B cell (primary cell): ENCODE data around the gene SHOC2. TPM values are rescaled to one million over a fixed set of nuclear protein-coding genes. Genes with fewer than 3 reads are reported as not detected.

Experiments used
- ATAC-seq: fragments of 200-7000 bp; cut with Tn5 transposase; one replicate; pipeline ENCODE4 v1.10.0; 2021; ENCODE audit warnings: low read depth, mild to moderate bottlenecking, moderate number of reproducible peaks, moderate library complexity
- CTCF ChIA-PET: fragments of 350-600 bp; sonication (Branson Sonifier 250); formaldehyde crosslinking; loops from one replicate; lab custom pipeline; 2021; ENCODE audit warnings: antibody characterized with exemption, inconsistent platforms; lab: Charles Lee
- POLR2A ChIA-PET: fragments of 350-600 bp; sonication (Branson Sonifier 250); formaldehyde crosslinking; loops from one replicate; lab custom pipeline; 2021; ENCODE audit warnings: antibody characterized with exemption; lab: Charles Lee
- DNase-seq: peaks from one replicate; pipeline ENCODE4 v3.0.0; 2013
- H2AFZ ChIP-seq: 2 replicates; pipeline ENCODE4 v1.6.1; 2012; ENCODE audit warnings: mild to moderate bottlenecking, low read depth, low read length; ENCODE audit not compliant: insufficient read depth, poor library complexity, severe bottlenecking
- H3K27ac ChIP-seq, 2 donors: 1 replicate in 1 of 2; 2 replicates in 1 of 2; pipeline ENCODE4 v1.5.1; 2012 to 2013; ENCODE audit warnings: low read length in 2 of 2, mild to moderate bottlenecking in 2 of 2, moderate library complexity in 1 of 2
- H3K27me3 ChIP-seq, 4 experiments: fragments of 200-600 bp in 1 of 4; sonication (generic) in 1 of 4; replicated peaks in 1 of 4; 1 replicate in 2 of 4; 2 replicates in 2 of 4; pipeline versions ENCODE4 v1.6.1 to v1.7.0; 2013 to 2016; ENCODE audit warnings: low read length in 3 of 4, mild to moderate bottlenecking in 2 of 4, mixed read lengths in 1 of 4, moderate library complexity in 1 of 4; ENCODE audit not compliant: insufficient read depth in 4 of 4, control insufficient read depth in 3 of 4; ENCODE audit errors: control extremely low read depth in 1 of 4
- H3K36me3 ChIP-seq, 2 experiments: replicated peaks in 1 of 2; 1 replicate in 1 of 2; 2 replicates in 1 of 2; pipeline versions ENCODE4 v1.6.1 to v1.7.1; 2013; ENCODE audit warnings: low read length in 1 of 2; ENCODE audit not compliant: insufficient read depth in 2 of 2, control insufficient read depth in 1 of 2; ENCODE audit errors: control extremely low read depth in 1 of 2, extremely low read depth in 1 of 2
- H3K4me1 ChIP-seq, 2 donors: fragments of 200-600 bp in 1 of 2; sonication (generic) in 1 of 2; 1 replicate in 1 of 2; 2 replicates in 1 of 2; pipeline versions ENCODE4 v1.5.1 to v1.6.1; 2013 to 2017; ENCODE audit warnings: low read length in 2 of 2; ENCODE audit not compliant: control insufficient read depth in 2 of 2, insufficient read depth in 2 of 2
- H3K4me2 ChIP-seq: replicated peaks from 2 replicates; pipeline ENCODE3; 2012; ENCODE audit warnings: mild to moderate bottlenecking, low read depth, low read length; ENCODE audit not compliant: poor library complexity, severe bottlenecking
- H3K4me3 ChIP-seq, 5 experiments: fragments of 200-600 bp in 1 of 5; sonication (generic) in 1 of 5; 1 replicate in 3 of 5; 2 replicates in 2 of 5; pipeline versions ENCODE4 v1.5.1 to v1.7.0; 2011 to 2016; ENCODE audit warnings: low read length in 4 of 5, mild to moderate bottlenecking in 4 of 5, low read depth in 2 of 5, control low read depth in 1 of 5, moderate library complexity in 1 of 5; ENCODE audit not compliant: insufficient read depth in 1 of 5; ENCODE audit errors: control extremely low read depth in 1 of 5, extremely low read depth in 1 of 5
- H3K79me2 ChIP-seq: fragments of 200-600 bp; sonication (generic); one replicate; pipeline ENCODE4 v1.6.0; 2016; ENCODE audit warnings: low read length; ENCODE audit not compliant: control insufficient read depth, insufficient read depth
- H3K9ac ChIP-seq: fragments of 200-600 bp; sonication (generic); 2 replicates; pipeline ENCODE4 v1.6.1; 2017; ENCODE audit warnings: mild to moderate bottlenecking, low read length, moderate library complexity
- H3K9me3 ChIP-seq, 3 donors: one replicate each; pipeline versions ENCODE4 v1.6.1 to v1.7.1; 2013; ENCODE audit warnings: low read length in 2 of 3; ENCODE audit not compliant: control insufficient read depth in 2 of 3, insufficient read depth in 1 of 3; ENCODE audit errors: control extremely low read depth in 1 of 3
- H4K20me1 ChIP-seq: 2 replicates; pipeline ENCODE4 v1.6.0; 2012; ENCODE audit warnings: mild to moderate bottlenecking, low read length; ENCODE audit not compliant: insufficient read depth, control insufficient read depth, poor library complexity, severe bottlenecking
- H3K27ac Mint-ChIP-seq: one replicate; pipeline ENCODE4 v1.8.0; 2021; ENCODE audit warnings: mixed read lengths
- H3K27me3 Mint-ChIP-seq: one replicate; pipeline ENCODE4 v1.8.0; 2021; ENCODE audit warnings: mixed read lengths
- H3K4me1 Mint-ChIP-seq: one replicate; pipeline ENCODE4 v1.8.0; 2021; ENCODE audit warnings: mixed read lengths
- H3K4me3 Mint-ChIP-seq: one replicate; pipeline ENCODE4 v1.8.0; 2021; ENCODE audit warnings: mixed read lengths
- H3K9me3 Mint-ChIP-seq: one replicate; pipeline ENCODE4 v1.8.0; 2022; ENCODE audit warnings: mixed read lengths; ENCODE audit not compliant: insufficient read depth
- EZH2 ChIP-seq: IDR thresholded peaks from 2 replicates; pipeline ENCODE4 v1.6.1; 2012; ENCODE audit warnings: borderline replicate concordance, low read depth, mild to moderate bottlenecking, moderate library complexity, low read length; ENCODE audit not compliant: insufficient read depth, poor library complexity, severe bottlenecking
- WGBS: methylation state at CpG from one replicate; pipeline ENCODE4 v1.1.5; 2013; ENCODE audit warnings: missing lambda C conversion rate; ENCODE audit not compliant: insufficient coverage; 5-methylcytosine and 5-hydroxymethylcytosine counted together
- intact Hi-C: fragments of 100-400 bp; cut with micrococcal nuclease; formaldehyde crosslinking; loops from one replicate; pipeline ENCODE4 v1.10.0; 2022
- polyA plus RNA-seq: library from polyadenylated mRNA; depleted of rRNA; stranded (reverse); fragments of >200 nt; gene quantifications from 2 replicates; pipeline ENCODE4 v1.2.3, GENCODE V29; 2012
- total RNA-seq, 2 donors: library from RNA; stranded (reverse); fragments of 120-200 nt in 1 of 2; gene quantifications; 1 replicate in 1 of 2; 2 replicates in 1 of 2; pipeline versions ENCODE4 v1.2.3 to v1.2.4, GENCODE V29; 2013 to 2022
- TF ChIP-seq, protein P1 (sequence below): fragments of 200-600 bp; IDR thresholded peaks from one replicate; pipeline ENCODE4 v1.8.0; 2022; ENCODE audit warnings: antibody characterized with exemption, mild to moderate bottlenecking

The SHOC2 gene
- total and polyA plus RNA-seq, 2 donors (not counting 1 experiment from before 2014, with no cell fraction given), result 13.3 to 116 TPM

DNA sequence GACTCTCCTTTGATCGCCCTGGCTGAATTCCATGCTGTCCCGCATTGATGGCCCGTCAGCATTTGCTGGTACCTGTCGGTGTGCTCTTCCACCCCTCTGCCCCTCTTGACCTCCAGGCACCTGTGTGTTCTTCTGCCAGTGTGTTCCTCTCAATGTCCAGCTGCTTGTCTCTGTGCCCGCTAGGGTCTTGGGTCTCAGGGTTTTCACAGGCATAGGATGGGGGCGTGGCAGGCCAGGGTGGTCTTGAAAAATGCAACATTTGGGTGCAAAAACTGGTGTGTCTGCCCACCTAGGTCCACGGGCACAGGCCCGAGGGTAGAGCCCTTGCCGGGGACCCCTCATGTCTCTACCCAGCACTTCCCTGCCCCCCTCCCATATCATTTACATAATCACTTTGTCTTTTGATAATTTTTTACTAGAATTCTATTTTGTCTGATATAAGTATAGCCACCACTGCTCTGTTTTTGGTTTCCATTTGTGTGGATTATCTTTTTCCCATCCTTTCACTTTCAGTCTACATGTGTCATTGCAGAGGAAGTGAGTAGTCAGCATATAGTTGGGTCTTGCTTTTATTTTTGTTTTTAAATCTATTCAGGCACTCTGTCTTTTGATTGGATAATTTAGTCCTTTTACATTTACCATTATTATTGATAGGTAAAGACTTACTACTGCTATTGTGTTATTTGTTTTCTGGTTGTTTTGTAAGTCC lies 110.8 kb downstream of the SHOC2 start:
- no peaks in the 10 kb centered on the region for H3K27me3 ChIP-seq
- peaks cover 0 to 2% of the 10 kb centered on the region in 2 experiments for H3K36me3 ChIP-seq
- no peak overlapping the region for H3K27ac ChIP-seq
- H3K27me3 Mint-ChIP-seq, result no peaks in the 10 kb centered on the region
- intact Hi-C loops, result no loop called here
- H3K4me2 ChIP-seq, result no peak overlapping the region
- DNase-seq (peak; percentile 14), ATAC-seq (no peak)
- no peak overlapping the region for H3K4me3 Mint-ChIP-seq
- peaks cover 5% of the 10 kb centered on the region for H4K20me1 ChIP-seq
- WGBS, result 93% methylated on average over 4 of the region's 9 CpGs
- no peak overlapping the region for H3K9ac ChIP-seq
- TF ChIP-seq, protein P1, sequence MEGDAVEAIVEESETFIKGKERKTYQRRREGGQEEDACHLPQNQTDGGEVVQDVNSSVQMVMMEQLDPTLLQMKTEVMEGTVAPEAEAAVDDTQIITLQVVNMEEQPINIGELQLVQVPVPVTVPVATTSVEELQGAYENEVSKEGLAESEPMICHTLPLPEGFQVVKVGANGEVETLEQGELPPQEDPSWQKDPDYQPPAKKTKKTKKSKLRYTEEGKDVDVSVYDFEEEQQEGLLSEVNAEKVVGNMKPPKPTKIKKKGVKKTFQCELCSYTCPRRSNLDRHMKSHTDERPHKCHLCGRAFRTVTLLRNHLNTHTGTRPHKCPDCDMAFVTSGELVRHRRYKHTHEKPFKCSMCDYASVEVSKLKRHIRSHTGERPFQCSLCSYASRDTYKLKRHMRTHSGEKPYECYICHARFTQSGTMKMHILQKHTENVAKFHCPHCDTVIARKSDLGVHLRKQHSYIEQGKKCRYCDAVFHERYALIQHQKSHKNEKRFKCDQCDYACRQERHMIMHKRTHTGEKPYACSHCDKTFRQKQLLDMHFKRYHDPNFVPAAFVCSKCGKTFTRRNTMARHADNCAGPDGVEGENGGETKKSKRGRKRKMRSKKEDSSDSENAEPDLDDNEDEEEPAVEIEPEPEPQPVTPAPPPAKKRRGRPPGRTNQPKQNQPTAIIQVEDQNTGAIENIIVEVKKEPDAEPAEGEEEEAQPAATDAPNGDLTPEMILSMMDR, result no peak
- TF ChIP-seq EZH2, result no peak
- H3K4me1 ChIP-seq, result no peaks in the 10 kb centered on the region
- peaks cover 7 to 30% (median 13%) of the 10 kb centered on the region in 3 donors for H3K9me3 ChIP-seq
- ChIA-PET CTCF (no interaction called here), POLR2A (no interaction called here)
- no peak overlapping the region for H3K27ac Mint-ChIP-seq
- H3K79me2 ChIP-seq, result no peaks in the 10 kb centered on the region
- H3K4me1 Mint-ChIP-seq, result peaks cover 5% of the 10 kb centered on the region
- no peak overlapping the region for H2AFZ ChIP-seq
- peaks cover 23% of the 10 kb centered on the region for H3K9me3 Mint-ChIP-seq
- H3K4me3 ChIP-seq, result no peak overlapping the region

DNA sequence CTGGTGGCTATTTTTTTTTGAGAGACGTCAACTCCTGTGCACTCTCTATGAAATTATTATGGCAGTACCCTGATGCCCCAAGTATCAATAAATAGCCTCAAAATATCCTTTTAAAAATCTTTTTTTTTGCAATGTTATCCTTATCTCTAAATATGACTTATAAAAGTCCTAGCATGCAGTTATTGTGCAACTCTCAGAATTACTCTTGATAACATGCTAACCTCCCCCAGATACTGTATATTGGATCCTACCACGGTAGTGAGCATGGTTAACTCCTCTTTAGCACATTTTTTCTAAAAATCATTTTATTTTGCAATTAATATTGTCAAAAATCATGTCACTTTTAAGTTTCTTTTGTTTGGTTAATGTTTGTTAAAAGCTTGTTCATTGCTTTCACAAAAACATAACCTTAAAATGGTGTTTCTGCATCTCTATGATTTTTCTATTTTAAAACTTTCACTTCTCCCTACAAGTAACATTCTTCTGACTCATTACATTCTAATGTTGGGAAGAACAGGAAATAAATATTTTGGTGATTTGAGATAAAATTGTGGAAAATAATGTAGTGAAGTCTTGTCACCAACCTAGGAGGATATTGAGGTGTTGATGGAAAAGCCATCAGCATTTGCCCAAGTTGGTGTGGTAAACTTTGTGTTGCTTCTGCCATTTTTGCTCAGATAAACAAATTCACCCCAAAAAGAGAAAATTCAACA lies 115.3 kb downstream of the SHOC2 start:
- intact Hi-C loops, result no loop called here
- Histone ChIP-seq H3K79me2 (no peaks in the 10 kb centered on the region), H3K9ac (no peak overlapping the region), H3K27me3 (no peaks in the 10 kb centered on the region), H3K4me1 (no peaks in the 10 kb centered on the region), H3K9me3 (peaks cover 10 to 34% (median 26%) of the 10 kb centered on the region in 3 donors), H3K4me3 (no peak overlapping the region), H2AFZ (no peak overlapping the region), H3K4me2 (no peak overlapping the region), H3K36me3 (no peaks in the 10 kb centered on the region), H3K27ac (no peak overlapping the region), H4K20me1 (peaks cover 4% of the 10 kb centered on the region)
- Mint-ChIP-seq H3K9me3 (peaks cover 19% of the 10 kb centered on the region), H3K4me1 (peaks cover 5% of the 10 kb centered on the region), H3K27me3 (no peaks in the 10 kb centered on the region), H3K27ac (no peak overlapping the region), H3K4me3 (no peak overlapping the region)
- no CpG with 5 or more reads among the region's 2 CpGs for WGBS
- TF ChIP-seq EZH2, result no peak
- TF ChIP-seq, protein P1, result no peak
- ChIA-PET POLR2A (no interaction called here), CTCF (no interaction called here)
- ATAC-seq (no peak), DNase-seq (no peak)
